ENCODE results near the gene PI4KA.
"Not testable (repeated sequence)": the region's sequence is repeated elsewhere in the genome, so short reads cannot be mapped to it uniquely, and the experiment has no call there.

DNA sequence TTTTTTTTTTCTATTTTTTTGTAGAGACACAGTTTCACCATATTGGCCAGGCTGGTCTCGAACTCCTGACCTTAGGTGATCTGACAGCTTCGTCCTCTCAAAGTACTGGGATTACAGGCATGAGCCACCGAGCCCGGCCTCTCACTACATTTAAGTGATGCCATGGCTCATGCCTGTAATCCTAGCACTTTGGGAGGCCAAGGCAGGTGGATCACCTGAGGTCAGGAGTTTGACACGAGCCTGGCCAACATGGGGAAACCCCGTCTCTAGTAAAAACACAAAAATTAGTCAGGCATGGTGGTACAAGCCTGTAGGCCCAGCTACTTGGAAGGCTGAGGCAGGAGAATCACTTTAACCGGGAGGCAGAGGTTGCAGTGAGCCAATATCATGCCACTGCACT, 165.7 kb downstream of the PI4KA start:
- TF ChIP-seq, protein P1, sequence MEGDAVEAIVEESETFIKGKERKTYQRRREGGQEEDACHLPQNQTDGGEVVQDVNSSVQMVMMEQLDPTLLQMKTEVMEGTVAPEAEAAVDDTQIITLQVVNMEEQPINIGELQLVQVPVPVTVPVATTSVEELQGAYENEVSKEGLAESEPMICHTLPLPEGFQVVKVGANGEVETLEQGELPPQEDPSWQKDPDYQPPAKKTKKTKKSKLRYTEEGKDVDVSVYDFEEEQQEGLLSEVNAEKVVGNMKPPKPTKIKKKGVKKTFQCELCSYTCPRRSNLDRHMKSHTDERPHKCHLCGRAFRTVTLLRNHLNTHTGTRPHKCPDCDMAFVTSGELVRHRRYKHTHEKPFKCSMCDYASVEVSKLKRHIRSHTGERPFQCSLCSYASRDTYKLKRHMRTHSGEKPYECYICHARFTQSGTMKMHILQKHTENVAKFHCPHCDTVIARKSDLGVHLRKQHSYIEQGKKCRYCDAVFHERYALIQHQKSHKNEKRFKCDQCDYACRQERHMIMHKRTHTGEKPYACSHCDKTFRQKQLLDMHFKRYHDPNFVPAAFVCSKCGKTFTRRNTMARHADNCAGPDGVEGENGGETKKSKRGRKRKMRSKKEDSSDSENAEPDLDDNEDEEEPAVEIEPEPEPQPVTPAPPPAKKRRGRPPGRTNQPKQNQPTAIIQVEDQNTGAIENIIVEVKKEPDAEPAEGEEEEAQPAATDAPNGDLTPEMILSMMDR (IDR thresholded peaks at IDR 0.05): not testable (repeated sequence)
- TF ChIP-seq POLR2AphosphoS5, POLR2A, EP300 (IDR thresholded peaks at IDR 0.05): not testable (repeated sequence)

All from upper lobe of left lung (tissue), 4 donors.